HG02852 (cell line): ENCODE results near the gene PLA2G1B.
"Not testable (repeated sequence)": the region's sequence is repeated elsewhere in the genome, so short reads cannot be mapped to it uniquely, and the experiment has no call there.

Source experiments
- ATAC-seq: cut with Tn5 transposase; IDR thresholded peaks from one replicate; pipeline ENCODE4 v1.9.1; 2021; ENCODE audit warnings: mild to moderate bottlenecking, moderate library complexity; ENCODE audit not compliant: unreplicated experiment

The PLA2G1B gene

DNA sequence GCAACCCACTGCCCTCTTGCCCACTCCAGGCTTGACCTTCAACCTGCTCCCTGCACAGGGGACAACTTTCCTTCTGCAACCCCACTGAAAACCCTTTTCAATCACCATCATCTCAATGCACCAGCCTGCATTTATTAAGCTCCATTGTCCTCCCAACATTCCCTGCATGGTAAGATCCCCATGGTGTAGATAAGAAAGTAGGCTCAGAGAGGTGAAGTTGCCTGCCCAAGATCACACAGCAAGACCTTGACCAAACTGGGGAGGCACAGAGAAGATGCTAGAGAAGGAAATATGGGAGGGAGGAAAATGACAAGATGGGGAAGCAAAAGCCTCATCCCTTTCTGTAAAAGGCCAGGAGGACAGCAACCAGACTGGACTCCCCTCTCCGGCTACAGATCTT, 31.5 kb upstream of the PLA2G1B start:
- ATAC-seq: no peak

DNA sequence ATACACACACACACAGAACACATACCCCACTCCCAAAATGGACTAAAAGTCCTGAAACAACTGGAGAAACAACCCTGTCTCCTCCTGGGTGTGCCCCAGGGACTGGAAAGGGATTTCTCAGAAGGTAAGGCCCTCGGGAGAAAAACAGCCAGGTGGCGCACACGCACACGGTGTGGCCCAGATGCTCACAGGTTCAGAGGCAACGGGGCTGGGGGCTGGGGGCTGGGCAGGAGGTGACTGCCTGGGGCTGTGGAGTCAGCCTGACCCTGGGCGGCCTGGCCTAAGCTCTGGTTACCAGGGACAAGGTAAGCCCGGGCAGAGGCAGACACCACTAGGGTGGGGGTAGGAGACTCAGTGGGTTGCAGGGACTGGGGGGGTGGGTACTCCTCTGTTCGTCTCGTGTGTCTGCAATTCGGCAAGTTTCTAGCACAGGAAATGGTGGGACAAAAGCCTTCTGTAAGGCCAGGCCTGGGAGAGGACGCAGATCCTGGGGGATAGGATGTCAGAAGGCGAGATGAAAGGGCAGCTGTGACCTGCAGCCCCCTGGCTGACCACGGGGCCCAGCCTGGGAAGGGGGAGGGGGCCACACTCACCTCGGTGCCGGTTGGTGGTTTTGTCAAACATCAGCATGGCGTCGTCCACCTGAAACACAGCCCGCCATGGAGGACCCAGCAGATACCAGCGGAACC, 31.0 kb upstream of the PLA2G1B start:
- no peak for ATAC-seq

DNA sequence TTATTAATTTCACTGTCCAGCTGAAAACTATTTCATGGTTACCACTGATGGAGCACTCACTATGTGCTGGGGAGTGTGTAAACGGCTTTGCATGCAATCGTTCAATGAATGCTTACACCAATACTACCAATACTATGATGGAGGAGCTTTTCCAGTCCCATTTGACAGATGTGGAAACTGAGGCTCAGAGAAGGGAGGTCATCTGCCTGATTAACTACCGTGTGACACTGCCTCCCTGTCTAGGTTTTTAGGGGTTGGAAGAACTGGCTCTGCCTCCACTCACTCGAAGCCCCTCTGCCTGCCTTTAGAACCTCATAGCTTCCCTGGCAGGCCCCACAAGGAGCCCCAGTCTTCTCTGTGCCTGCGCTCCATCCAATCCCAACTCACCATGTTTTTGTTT, 29.5 kb upstream of the PLA2G1B start:
- ATAC-seq: no peak

DNA sequence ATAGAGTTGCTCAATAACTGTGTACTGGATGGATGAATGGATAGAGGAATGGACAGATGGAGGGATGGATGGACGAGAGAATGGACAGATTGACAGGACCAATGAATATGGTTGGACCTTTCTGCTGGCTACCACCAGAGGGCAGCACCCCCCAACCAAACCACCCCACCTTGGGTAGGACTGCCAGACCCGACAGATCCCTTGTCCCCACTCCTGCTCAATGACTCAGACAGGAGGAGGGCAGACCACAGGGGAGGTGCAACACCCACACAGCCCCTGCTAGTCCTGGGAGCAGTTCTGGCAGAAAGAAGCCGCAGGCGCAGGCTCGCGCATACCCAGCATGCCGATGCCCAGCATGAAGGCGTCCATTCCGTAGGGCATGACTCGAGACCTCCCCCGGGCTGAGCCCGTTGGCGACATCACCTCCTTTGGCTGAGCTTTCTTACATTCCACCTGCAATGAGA, 29.0 kb upstream of the PLA2G1B start:
- no peak for ATAC-seq

DNA sequence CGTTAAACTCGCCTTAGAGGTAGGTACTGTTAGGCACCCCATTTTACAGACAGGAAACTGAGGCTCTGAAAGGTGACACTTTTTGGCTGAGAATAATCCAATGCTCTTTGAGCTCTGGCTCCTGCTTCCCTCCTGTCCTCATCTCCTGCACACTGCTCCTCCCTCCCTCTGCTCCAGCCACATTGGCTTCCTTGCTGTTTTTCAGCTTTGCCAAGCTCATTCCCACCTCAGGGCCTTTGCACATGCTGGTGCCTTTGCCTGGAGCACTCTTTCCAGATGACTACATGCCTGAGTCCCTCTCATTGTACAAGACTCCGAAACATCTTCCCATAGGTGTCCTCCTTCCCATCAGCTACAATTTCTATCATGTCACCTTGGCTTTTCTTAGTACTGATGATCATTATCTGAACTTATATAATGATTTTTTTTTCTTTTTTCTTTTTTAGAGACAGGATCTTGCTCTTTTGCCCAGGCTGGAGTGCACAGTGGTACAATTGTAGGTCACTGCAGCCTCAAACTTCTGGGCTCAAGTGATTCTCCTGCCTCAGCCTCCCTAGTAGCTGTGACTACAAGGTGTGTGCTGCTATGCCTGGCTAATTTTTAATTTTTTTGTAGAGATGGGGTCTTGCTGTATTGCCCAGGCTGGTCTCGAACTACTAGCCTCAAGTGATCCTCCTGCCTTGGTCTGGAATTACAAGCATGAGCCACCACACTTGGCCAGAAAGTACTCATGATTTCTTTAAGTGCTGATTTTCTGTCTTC, 26.2 kb upstream of the PLA2G1B start:
- no peak for ATAC-seq

DNA sequence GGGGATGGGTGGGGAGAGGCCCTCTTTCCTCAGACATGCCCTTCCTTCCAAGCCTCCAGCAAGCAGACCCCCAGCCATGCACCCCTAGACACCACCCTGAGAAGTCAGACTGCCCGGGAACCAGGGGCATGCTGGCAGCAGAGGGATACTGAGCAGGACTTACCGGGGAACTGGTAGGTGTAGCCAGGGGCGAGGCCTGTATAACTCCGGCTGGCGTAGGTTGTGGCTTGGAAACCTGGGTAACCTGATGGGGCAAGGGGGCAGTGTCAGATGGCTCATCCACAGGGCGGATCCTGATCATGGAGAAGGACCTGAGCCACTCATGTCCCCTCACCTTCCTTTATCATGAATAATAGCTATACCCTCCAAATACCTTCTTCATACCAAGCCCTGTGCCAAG, 25.6 kb upstream of the PLA2G1B start:
- ATAC-seq: no peak

DNA sequence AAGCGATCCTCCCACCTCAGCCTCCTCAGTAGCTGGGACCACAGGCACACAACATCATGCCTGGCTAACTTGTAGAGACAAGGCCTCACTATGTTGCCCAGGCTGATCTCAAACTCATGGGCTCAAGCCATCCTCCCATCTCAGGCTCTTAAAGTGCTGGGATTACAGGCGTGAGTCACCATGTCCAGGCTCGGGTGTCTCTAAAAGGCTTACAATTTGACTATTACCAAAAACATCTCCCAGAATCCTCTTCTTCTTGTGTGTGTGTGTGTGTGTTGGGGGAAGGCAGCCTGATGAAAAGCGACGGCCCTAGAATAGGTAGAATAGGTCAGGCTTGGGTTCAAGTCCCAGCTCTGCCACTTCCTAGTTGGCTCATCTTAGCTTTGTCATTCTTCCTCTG, 24.5 kb upstream of the PLA2G1B start:
- ATAC-seq: no peak

DNA sequence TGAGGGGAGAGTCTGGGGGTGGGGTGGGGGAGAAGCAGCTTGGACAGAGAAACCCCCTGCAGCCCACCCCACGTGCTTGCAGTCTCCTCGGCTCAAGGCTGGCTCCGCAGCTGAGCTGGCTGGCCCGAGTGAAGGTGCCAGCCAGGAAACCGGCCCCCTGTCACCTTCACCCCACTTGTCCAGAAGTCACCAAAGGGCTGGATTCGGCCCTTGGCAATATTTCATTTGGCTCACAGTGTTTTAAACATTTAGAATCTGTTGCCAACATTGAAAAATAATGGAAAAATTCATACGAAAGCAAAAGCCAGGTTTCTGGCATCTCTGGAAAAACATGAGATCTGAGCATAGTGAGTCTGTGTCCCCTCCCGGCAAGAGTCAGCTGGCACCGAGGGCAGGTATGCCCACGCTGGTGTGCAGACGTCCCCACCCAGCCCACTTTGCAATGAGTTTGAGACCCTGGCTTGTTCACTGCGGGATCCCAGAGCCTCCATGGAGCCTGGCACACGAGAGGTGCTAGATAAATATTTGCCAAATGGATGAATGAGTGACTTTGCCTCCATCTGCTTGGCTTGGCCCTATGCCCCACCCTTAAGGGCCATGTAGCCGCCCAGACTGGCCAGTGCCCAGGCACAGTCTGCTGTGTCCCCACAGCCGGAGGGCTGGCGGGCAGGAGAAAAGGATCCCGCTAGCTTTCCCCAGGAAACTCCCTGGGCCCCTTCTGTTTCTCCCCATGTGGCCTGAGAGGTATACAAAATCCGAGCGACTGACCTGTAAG, 23.2 kb upstream of the PLA2G1B start:
- ATAC-seq: no peak

DNA sequence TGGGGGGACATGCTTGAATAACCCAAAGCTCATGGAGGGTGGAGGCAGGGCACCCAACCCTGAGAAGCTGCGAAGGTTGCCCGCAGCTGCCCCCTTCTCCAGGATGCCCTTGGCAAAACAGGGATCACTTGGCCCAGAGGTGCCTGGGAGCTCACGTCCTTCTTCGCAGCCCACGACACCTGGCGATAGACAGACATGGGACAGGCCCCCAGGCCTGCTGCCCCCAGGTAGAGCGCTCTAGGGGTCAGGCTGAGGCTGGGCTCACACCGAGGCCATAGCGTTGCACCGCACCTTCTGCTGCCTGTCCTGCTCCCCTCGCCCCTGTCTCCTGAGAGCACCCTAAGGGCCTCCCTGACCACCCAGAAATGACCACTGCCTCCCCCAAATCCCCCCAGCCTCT, 20.2 kb upstream of the PLA2G1B start:
- ATAC-seq: no peak

DNA sequence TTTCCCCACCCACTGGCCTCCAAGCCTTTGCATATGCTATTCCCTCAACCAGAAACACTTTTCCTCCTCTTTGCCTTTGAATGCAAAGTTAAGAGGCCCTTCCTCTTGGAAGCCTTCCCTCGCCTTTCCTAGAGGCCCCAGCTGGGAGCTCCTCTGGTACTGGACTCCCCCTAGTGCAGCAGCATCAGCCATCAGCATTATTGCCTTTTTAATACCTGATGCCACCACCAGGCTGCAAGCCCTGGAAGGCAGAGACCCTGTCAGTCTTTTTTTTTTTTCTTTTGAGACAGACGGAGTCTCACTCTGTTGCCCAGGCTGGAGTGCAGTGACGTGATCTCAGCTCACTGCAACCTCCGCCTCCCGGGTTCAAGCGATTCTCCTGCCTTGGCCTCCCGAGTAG, 19.1 kb upstream of the PLA2G1B start:
- no peak for ATAC-seq

DNA sequence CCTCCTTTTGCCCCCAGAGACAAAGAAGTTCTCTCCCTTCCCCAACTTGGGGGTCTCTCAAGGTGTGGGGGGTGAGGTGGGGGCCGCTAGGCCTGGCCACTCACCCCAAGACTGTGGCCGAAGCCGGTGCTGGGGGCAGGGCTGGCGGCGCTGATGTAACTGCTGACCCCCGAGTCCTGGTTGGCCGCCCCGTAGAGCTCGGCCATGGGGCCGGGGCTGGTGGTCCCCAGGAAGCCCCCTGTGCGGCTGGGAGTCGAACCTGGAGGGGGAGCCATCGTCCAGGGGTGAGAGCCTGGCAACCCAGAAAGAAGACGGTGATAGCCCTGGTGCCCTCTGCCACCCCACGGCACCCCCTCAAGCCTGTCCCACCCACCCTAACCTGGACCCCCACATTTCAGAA, 18.5 kb upstream of the PLA2G1B start:
- no peak for ATAC-seq

DNA sequence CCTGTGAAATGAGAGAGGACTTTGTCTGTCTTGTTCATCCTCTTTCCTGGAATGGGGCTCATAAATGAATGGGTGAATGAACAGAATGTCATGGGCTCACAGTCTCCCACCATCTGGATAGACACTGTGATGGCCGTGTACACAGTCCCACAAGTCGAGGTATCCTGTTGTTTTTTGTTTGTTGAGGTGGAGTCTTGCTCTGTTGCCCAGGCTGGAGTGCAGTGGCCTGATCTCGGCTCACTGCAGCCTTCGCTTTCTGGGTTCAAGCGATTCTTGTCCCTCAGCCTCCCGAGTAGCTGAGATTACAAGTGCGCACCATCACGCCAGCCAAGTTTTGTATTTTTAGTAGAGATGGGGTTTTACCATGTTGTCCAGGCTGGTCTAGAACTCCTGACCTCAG, 16.1 kb upstream of the PLA2G1B start:
- ATAC-seq: no peak

DNA sequence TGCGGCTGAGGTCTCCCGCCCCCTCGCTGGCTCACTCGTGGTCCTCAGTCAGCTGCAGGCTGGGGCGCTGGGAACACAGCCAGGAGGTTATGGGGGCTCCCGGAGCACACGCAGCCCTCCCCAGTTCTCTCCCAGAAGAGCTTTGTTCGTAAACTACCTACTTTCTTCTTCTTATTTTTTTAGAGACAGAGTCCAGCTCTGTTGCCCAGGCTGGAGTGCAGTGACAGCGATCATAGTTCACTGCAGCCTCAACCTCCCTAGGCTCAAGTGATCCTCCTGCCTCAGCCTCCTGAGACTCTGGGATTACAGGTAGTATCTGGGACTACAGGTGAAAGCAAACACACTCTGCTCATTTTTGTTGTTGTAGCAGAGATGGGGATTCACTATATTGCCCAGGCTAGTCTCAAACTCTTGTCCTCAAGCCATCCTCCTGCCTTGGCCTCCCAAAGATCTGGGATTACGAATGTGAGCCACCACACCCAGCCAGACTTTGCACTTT, 15.5 kb upstream of the PLA2G1B start:
- no peak for ATAC-seq

DNA sequence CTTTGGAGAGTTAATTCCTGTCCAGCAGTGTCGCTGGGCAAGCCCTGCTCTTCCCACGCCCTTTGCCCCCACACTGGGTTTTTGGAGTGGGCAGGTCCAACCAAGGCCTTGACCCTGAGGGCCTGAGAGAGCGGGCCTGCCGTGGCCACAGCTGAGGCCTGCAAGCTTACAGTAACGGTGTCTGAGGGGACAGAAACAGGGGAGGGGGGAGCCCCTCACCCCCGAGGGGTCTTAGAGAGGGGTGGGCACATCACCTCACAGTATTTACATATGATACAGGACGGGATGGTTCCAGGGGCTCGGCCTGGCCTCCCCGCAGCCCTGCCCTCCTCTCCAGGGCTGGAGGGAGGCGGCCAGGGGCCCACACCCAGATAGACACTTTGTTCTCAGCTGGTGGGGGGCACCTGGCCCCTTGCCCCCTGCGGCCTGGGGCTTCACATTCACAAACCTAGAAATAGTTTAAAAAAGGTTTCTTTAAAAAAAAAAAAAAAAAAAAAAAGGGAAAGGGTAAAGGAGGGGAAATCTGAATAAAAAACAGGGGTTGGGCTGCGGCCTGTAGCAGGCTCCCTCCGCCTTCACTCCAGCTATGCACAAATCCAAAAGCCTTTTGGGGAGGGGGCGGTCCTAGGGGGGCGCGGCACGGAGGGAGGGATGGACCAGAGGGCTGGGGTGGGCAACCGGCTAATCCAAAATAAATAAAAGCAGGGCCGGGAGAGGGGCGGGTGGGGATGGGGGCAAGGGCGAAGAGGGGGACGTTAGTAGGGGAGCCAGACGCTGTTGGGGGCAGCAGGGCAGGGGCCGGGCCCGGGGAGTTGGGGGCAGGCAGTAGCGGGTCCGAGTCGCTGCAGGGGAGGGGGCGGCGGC, 14.8 kb upstream of the PLA2G1B start:
- no peak for ATAC-seq

DNA sequence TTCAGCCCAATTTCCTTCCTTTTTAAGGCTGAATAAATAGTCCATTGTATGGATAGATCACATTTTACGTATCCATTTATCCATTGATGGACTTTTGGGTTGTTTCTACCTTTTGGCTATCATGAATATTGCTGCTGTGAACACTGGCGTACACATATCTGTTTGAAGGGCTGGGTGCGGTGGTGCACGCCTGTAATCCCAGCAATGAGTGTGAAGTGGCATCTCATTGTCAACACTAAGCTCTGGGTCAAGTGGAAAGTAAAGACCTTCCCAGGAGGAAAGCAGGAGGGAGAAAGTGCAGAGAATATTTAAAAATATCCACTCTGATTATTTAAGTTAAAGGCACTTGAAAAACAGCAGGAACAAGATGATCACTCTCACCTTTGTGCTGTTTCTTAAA, 11.7 kb upstream of the PLA2G1B start:
- no peak for ATAC-seq

DNA sequence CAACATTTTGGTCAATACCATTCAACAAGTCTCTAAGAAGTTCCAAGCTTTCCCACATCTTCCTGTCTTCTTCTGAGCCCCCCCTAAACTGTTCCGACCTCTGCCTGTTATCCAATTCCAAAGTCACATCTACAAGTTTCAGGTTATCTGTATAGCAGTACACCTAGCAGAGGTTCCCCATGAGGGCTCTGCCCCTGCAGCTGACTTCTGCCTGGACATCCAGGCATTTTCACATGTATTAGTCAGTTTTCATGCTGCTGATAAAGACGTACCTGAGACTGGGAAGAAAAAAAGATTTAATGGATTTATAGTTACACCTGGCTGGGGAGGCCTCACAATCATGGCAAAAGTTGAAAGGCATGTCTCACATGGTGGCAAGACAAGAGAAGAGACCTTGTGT, 10.2 kb upstream of the PLA2G1B start:
- ATAC-seq: no peak

DNA sequence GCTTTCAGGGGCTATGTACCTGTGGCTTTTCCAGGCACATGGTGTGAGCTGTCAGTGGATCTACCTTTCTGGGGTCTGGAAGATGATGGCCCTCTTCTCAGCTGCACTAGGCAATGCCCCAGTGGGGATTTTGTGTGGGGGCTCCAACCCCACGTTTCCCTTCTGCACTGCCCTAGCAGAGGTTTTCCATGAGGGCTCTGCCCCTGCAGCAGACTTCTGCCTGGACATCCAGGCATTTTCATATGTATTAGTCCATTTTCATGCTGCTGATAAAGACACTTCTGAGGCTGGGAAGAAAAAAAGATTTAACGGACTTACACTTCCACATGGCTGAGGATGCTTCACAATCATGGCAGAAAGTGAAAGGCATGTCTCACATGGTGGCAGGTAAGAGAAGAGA, 8.8 kb upstream of the PLA2G1B start:
- ATAC-seq: not testable (repeated sequence)

DNA sequence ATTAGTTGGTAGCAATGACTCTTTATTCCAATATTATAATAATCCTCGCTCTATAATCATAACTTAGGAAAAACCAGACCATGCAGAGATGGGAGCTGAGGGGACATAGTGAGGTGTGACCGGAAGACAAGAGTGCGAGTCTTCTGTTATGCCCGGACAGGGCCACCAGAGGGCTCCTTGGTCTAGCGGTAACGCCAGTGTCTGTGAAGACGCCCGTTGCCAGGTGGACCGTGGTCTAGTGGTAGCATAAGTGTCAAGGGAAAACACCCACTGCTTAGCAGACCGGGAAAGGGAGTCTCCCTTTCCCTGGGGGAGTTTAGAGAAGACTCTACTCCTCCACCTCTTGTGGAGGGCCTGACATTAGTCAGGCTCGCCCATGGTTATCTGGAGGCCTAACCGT, 7.9 kb upstream of the PLA2G1B start:
- ATAC-seq: not testable (repeated sequence)

DNA sequence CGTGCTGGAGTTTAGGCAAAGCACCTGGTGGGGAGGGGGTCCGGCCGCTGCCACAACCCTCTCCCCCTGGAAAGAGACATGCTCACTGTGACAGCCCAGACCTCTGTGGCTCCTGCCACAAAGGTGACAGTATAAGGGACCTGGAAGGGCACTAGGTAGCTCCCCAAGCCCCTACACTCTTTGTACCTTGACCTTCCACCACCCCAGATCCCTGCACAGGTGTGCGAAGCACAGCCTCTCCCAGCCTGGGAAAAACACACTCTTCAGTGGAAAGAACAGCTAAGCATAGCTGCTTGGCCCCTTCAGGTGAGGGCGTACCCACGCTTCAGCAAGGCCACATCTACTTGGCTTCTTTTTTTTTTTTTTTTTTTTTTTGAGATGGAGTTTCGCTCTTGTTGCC, 4.9 kb upstream of the PLA2G1B start:
- no peak for ATAC-seq

DNA sequence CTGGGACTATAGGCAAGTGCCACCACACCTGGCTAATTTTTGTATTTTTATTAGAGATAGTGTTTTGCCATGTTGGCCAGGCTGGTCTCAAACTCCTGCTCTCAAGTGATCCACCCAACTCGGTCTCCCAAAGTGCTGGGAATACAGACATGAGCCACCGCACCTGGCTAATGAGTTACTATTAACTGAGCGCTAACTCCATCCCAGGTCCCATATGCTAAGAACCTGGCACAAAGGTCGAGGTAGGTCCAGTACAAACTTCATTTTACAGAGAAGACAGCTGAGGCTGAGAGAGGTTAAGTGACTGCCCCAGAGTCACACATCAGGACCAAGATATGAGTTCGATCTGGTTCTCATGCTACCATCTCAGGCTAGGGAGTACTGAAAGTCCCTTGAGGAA, 4.5 kb upstream of the PLA2G1B start:
- ATAC-seq: no peak

DNA sequence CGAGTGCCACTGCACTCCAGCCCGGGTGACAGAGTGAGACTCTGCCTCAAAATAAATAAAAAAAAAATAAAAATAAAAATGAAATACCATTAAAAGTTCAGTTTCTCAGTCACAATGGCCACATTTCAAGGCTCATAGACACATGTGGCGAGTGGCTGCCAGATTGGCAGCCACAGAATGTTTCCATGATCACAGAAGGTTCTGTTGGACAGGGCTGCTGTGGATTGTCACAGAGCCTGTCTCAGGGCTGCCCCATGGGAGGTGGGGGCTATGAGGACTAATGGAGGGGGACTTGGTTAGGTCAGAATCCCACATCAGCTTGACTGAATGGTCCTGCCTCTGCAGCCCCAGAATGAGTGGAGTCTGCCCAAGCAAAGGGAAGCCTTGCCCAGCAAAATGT, 3.8 kb upstream of the PLA2G1B start:
- ATAC-seq: no peak
